GM21576 (cell line): Measurements from ENCODE around the gene IGLL5.
"Not testable (repeated sequence)": the region's sequence is repeated elsewhere in the genome, so short reads cannot be mapped to it uniquely, and the experiment has no call there.

ENCODE experiments used
- ATAC-seq: cut with Tn5 transposase; IDR thresholded peaks from one replicate; pipeline ENCODE4 v1.9.1; 2021; ENCODE audit warnings: mild to moderate bottlenecking, moderate library complexity; ENCODE audit not compliant: unreplicated experiment

The IGLL5 gene

DNA sequence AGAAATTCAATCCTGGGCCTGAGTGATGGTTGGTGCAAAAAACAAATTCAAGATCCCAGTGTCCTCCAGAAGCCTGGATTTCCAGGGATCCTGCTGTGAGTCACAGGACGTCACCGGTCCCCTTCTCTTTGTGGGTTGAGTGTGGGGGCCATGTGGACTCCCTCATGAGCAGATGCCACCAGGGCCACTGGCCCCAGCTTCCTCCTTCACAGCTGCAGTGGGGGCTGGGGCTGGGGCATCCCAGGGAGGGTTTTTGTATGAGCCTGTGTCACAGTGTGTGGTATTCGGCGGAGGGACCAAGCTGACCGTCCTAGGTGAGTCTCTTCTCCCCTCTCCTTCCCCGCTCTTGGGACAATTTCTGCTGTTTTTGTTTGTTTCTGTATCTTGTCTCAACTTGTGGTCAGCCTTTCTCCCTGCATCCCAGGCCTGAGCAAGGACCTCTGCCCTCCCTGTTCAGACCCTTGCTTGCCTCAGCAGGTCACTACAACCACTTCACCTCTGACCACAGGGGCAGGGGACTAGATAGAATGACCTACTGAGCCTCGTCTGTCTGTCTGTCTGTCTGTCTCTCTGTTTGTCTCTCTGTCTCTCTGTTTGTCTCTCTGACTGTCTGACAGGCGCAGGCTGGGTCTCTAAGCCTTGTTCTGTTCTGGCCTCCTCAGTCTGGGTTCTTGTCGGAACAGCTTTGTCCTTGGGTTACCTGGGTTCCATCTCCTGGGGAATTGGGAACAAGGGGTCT is 11.9 kb downstream of the IGLL5 start:
- not testable (repeated sequence) for ATAC-seq

DNA sequence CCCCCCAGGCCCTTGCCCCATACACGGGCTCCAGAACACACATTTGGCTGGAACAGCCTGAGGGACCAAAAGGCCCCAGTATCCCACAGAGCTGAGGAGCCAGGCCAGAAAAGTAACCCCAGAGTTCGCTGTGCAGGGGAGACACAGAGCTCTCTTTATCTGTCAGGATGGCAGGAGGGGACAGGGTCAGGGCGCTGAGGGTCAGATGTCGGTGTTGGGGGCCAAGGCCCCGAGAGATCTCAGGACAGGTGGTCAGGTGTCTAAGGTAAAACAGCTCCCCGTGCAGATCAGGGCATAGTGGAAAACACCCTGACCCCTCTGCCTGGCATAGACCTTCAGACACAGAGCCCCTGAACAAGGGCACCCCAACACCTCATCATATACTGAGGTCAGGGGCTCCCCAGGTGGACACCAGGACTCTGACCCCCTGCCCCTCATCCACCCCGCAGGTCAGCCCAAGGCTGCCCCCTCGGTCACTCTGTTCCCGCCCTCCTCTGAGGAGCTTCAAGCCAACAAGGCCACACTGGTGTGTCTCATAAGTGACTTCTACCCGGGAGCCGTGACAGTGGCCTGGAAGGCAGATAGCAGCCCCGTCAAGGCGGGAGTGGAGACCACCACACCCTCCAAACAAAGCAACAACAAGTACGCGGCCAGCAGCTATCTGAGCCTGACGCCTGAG is 13.1 kb downstream of the IGLL5 start:
- ATAC-seq = not testable (repeated sequence)

DNA sequence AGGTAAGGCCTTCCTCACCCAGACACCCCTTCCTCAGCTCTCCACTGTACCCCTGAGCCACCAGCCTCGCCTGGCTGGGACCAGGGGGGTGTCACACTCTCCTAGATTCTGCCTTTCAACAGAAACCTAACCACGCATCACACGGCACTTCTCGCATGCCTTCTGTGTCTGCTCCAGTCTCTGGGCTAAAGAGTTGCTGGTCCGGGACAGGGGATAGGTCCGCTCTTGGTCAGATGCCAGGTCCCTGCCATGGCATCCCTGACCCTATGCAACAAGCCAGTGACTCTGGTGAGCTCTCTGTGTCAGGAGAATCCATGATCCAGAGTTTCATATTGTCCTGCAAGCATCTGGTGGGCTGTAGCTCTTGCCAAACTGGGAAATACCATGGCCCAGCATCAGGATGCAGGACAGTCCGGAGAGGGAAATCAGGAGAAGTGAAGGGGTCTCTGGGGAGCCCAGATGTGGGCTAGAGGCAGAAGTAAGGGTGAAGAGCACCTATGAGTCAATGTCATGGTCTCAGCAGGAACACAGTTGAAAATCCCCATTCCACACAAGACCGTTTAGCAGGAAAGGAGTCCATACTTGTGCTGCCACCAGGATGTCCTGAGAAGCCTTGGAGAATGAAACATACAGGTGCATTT is 14.1 kb downstream of the IGLL5 start:
- no peak for ATAC-seq

DNA sequence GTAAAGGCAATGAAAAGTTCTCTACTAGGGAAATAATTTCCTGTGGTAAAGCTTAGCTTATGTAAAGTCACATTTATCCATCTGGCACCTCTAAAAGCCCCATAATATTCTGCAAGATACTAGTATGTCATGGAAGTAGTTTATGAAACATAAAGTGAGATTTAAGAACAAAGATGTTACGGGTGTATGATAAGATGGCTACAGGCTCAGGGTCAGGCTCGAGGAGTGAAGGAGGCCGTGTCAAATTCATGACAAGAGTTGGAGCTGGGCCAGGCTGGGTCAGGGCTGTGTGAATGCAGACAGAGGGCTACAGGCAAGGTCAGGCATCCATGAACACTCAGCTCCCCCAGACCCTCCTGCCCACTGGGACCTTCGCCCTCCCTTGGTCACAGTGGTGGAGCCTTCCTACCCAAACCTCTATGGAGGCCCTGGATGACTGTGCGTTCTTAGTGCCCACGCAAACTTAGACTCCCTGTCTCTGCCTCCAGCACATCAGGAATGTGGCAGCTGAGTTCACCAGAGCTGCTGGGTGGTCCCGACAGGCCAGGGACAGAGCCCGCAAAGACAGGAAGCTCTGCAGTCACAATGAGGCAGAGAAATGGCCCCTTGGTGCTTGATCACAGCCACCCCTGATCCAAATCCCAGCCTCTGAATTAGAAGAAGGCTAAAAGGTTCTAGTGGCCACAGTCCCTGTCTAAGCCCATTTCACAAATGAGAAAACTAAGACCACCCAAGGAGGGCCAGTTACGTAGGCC is 14.8 kb downstream of the IGLL5 start:
- no peak for ATAC-seq

DNA sequence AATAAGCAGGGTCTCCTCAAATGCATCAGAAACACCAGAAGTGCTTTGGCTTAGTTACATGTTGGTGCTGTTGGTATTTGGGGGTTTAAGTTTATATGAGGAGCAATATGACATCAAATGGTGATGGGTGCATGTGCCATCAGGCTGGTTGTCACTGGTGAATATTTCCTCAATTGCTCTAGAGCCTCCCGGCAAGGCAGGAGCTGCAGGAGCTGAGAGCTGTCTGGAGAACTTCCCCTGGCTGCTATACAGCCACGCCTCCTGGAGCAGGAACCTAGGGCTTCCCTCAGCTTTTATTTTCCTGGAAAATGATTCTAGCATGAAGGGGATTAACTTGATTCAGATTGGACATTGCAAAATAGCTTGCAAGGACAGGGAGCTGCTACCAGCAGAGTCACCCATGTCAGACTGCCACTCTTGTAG is 15.8 kb downstream of the IGLL5 start:
- ATAC-seq = no peak

DNA sequence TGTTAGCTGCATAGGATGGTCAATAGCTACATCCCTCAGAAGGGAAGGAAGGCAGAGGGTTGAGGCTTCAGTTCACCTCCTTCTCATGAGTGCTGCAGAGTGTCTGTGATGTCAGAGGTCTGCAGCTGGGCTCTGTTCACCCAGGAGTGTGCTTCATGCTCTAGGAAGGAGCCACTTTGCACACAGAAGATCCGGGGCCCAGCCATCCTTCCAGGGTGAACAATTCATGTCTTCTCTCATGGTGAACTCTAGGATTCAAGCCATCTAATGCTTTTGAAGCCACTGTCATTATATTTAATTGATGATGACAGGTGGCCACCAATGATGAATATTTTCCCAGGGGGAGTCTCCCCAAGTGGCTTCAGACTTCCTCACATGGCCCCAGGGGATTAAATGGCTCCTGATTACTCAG is 16.2 kb downstream of the IGLL5 start:
- not testable (repeated sequence) for ATAC-seq

DNA sequence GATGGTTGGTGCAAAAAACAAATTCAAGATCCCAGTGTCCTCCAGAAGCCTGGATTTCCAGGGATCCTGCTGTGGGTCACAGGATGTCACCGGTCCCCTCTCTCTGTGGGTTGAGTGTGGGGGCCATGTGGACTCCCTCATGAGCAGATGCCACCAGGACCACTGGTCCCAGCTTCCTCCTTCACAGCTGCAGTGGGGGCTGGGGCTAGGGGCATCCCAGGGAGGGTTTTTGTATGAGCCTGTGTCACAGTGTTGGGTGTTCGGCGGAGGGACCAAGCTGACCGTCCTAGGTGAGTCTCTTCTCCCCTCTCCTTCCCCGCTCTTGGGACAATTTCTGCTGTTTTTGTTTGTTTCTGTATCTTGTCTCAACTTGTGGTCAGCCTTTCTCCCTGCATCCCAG is 17.1 kb downstream of the IGLL5 start:
- ATAC-seq = not testable (repeated sequence)

DNA sequence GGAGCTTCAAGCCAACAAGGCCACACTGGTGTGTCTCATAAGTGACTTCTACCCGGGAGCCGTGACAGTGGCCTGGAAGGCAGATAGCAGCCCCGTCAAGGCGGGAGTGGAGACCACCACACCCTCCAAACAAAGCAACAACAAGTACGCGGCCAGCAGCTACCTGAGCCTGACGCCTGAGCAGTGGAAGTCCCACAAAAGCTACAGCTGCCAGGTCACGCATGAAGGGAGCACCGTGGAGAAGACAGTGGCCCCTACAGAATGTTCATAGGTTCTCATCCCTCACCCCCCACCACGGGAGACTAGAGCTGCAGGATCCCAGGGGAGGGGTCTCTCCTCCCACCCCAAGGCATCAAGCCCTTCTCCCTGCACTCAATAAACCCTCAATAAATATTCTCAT is 18.8 kb downstream of the IGLL5 start:
- not testable (repeated sequence) for ATAC-seq

DNA sequence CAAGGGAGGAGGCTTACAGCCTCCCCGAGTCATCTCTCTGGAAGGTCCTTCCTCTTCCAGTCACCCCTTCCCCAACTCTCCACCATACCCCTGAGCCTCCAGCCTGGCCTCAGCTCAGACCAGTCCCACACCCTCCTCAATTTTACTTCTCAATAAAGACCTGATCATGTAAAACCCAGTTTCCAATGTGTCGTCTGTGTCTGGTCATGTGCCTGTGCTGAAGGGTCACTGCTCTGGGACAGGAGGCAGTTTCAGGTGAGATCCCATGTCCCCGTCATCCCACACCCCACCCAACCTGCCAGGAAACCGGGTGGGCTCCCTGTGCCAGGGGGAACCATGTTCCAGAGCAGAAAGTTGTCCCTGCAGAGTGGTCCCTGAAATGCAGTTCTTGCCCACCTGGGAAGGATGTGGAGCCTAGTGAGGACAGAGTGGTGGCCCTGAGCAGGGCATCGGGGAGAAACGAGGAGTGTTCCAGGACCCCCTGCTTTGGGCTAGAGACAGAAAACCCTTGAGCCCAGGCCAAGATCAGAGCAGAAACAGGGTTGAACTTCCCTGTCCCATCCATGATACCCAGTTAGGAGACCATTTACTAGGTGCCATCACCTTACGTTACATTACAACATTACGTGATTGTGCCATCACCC is 19.4 kb downstream of the IGLL5 start:
- no peak for ATAC-seq

DNA sequence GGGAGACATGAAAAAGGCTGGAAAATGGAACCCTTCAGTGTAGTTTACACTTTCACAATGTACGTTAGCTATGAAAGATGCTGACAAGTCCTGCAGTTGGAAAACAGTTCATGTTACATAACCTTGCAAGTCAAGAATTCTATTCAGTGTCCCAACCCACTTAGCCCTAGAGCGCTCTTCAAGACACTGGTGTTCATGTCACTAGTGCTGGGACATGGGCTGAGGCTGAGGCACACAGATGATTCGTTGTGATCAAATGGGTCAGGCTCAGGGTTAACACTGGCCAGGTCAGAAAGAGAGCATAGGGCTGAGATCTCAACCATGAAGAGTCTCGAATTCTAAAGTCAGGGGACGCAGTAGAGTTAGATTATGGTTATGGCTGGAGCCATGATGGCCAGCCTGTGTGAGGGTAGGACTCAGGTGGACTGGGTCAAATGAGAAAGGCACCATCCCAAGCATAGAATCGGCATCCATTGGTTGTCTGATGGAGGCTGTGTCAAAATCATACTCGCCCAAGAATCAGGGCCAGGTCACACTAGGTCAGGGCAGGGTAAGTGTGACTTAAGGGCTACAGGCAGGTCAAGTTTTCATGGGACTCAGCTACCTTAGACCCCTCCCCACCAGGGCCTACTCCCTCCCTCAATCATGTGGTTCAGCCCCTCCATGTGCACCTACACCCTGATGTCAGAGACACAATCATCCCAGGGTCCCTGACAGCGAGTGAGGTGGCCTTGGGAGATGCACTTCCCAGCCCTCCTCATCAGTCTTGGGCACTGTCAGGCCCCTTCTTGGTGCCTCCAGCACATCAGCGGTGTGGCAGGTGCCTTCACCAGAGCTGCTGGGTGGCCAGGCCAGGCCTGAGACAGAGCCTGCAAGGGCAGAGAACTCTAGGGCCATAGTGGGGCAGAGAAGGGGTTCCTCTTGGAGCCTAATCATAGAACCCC is 20.2 kb downstream of the IGLL5 start:
- no peak for ATAC-seq

DNA sequence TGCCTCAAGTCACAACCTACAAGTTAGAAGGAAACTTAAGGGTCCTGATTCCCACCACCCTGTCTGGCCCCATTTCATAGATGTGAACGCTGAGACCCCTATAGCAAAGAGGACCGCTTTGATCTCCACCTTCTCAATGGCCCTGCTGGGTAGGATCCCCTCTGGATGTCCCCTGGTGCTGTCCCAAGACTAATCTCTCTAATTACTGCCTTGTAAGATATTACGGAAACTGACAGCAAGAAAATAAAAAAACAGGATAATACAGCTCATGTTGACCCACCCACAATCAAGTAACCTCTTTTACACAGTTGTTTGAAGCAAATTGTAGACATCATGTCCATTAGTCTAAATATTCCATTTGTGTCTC is 20.9 kb downstream of the IGLL5 start:
- ATAC-seq = no peak

DNA sequence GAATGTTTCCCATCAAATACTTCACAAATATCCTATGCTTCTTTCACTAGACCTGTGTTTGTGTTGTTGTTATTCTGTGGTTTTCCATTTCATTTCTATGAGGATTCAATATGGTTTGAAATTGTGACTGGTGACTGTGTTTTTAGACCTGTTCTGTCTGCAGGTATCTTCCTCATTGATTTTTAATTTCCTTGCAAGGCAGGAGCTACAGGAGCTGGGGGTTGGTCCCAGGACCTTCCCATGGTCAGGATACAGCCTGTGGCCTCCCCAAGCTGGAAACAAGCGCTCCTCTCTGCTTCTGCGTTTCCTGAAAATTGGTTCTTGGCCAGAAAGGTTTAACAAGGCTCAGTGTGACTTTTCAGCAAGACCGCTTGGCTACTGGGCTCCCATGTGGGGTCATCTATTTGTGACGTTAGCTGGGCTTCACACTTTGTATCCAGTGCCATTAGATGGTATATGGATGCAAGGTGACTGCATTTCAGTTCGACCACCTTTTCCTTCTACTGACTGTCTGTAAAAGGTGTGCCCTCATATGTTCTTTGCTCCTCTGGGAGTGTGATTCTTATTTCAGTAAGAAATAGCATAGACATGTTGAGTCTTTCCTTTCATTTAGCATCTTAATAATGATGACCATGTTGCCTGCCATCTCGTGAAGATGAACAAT is 21.5 kb downstream of the IGLL5 start:
- ATAC-seq = no peak

DNA sequence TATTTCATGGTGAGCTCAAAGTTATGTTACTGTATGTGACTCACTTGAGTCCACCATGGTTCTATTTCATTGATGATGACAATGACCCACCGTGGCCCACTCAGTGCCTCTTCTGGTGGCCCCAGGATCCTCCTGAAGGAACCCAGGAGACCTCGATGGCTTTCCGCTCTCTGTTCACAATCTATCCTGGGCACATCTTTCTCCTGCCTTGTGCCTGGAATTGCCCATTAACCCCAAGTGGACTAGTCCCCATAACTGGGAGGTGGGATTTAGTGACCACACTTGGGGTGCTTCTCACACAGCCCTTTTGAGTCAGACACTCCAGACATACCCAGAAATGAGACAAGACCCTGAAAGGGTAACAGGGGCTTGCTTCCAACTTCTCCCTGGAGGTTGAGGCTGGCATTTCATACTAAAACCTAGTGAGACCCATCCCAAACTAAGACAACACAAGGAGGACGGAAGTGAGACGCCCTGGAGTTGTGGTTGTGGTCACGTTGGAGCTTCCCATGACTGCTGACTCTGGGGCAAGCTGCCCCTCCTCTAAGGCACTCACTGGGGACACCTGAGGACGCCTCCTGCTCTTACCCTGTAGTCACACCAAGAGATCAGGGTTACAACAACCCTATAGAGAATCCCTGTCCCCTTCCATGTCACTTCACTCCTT is 22.1 kb downstream of the IGLL5 start:
- ATAC-seq = no peak

DNA sequence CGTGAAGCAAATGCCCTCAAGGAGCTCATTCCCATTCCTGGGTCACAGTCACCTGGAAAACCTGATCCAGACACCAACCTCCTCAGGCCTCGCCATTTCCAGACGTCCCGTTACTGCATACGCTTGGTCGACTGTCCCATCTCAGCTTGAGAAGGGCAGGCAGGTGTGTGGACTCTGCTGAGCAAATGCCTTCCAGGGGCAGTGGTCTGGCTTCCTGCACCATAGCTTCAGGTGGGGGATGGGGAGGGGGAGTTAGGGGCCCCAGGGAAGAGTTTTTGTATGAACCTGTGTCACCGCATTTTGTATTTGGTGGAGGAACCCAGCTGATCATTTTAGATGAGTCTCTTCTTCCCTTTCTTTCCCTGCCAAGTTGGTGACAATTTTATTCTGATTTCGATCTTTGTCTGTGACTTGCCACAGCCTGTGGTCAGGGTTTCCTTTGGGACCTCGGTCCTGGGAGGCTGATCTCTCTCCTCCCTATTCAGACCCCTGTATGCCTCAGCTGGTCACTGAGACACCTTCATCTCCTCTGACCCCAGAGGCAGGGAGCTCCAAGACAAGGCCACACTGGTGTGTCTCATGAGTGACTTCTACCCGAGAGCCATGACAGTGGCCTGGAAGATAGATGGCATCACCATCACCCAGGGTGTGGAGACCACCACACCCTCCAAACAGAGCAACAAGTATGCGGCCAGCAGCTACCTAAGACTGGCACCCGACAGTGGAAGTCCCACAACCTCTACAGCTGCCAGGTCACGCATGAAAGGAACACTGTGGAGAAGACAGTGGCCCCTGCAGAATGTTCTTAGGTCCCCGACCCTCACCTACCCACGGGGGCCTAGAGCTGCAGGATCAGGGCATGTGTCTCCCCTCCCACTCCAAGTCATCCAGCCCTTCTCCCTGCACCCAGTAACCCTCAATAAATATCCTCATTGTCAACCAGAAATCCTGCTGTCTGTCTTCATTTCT is 22.9 kb downstream of the IGLL5 start:
- ATAC-seq = no peak

DNA sequence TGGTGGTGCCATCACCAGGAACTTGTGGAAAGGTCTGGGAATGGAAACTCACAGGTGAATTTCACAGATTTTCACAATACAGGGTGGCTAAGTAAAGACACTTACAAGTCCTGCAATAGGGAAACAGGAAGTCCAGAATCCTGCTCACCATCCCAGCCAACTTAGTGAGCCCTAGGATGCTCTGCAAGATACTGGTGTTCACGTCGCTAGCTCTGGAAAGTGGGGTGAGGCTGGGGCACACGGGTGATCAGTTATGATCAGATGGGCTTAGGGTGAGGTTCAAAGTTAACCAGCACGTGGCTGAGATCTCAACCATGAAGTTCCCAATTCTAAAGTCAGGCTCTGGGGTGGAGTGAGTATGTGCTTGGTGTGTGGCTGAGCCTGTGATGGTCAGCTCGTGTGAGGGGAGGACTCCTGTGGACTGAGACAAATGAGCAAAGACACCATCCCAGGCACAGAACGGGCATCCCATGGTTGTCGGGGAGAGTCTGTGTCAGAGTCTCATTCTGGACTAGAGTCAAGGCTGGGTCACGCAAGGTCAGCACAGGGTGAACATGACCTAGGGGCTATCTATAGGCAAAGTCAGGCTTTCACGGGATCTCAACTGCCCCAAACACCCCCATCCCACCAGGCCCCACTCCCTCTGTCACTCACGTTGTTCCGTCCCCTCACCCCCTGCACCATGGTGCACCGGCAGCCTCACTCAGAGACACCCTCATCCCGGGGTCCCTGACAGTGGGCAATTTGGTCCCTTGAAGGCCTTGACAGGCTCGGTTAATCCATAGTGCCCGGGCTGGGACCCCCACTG is 23.9 kb downstream of the IGLL5 start:
- no peak for ATAC-seq

DNA sequence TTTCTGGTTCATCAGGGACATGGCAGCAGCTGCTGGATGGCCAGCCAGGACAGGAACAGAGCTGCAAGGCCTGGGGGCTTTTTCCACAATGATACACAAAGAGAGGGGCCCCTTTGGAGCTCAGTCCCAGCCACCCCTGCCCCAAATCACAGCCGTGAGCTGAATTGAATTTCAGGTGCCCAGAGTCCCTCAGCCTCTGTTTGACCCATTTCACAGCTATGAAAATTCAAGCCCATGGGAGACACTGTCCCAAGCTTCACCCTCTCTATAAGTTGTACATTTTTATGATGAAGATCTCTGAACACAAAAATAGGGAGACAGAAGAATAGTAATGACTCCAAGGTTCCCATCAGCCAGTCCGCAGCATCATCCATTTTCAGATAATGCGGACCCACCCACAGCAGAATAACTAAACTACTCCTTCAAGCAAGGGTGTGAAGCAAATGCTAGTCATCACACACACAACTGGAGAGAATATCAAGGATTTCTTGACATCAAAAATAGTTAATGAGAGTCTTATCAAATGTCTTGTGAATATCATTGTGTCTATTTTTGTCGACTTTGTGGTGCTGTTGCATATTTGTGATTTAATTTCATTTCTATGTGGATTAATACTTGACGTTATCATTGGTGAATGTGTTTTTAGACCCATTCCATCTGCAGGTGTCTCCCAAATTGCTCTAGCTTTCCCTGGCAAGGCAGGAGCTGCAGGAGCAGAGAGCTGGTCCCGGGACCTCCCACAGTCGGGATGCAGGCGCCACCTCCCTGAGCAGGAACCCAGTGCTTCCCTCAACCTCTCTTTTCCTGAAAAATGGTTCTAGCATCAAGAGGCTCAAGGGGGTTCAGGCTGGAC is 24.7 kb downstream of the IGLL5 start:
- no peak for ATAC-seq
